ENCODE data around the gene TAF10.

Gene TAF10

DNA sequence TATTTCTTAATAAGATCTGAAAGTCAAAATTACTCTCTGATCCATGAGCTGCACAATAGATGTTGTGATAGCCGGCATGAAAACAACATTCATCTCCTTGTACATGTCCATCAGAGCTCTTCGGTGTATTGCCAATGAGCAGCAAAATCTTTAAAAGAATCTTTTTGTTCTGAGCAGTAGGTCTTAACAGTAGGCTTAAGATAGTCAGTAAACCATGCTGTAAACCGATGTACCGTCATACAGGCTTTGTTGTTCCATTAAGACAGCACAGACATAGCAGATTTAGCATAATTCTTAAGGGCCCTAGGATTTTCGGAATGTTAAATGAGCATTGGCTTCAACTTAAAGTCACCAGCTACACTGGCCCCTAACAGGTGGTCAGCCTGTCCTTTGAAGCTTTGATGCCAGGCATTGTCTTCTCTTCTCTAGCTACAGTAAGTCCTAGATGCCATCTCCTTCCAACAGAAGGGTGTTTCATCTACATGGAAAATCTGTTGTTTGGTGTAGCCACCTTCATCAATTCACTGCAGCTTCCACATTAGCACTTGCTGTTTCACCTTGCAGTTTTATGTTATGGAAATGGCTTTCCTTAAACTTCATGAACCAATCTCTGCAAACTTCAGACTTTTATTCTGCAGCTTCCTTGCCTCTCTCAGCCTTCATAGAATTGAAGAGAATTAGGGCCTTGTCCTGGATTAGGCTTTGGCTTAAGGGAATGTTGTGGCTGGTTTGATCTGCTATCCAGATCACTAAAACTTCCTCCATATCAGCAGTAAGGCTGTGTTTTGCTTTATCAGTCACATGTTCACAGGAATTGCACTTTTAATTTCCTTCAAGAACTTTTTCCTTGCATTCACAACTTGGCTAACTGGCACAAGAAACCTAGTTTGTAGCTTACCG, 37.0 kb downstream of the TAF10 start:
- H3K27me3 ChIP-seq (ENCODE audit: insufficient read depth, poor library complexity, severe bottlenecking): no peaks in the 10 kb centered on the region
- no peak overlapping the region for H3K27ac ChIP-seq (replicated peaks)
- DNase-seq (ENCODE audit: low read depth in 1 of 2, low spot score in 1 of 2): no peak

DNA sequence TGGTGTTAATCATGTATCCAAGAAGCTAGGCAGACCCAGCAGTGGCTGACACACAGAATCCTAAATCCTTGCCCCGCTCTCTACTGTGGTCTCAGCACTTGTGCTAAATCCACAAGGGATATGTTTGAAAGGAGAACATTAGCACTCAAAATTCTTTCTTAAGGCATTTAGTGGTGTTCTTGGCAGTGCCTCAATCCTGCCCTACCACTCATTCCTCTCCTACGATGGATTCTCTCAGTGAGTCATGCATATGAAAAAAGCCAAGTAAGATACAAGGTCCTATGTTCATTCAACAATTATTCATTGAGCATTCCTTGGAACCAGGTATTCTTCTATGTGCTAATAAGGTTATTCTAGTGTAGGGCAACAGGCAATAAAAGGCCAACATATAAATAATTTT, 39.8 kb downstream of the TAF10 start:
- Histone ChIP-seq H3K4me3 (replicated peaks; ENCODE audit: insufficient read depth, low read length) (no peak overlapping the region), H3K27me3 (ENCODE audit: insufficient read depth, poor library complexity, severe bottlenecking) (no peaks in the 10 kb centered on the region), H3K27ac (replicated peaks) (no peak overlapping the region)
- no peak for TF ChIP-seq GABPA (IDR thresholded peaks at IDR 0.05; ENCODE audit: low read depth)
- no peak for TF ChIP-seq POLR2AphosphoS5 (IDR thresholded peaks at IDR 0.05; ENCODE audit: low read depth)
- no peak for TF ChIP-seq SPI1 (IDR thresholded peaks at IDR 0.05; ENCODE audit: borderline replicate concordance, low read depth)
- TF ChIP-seq, protein P1, sequence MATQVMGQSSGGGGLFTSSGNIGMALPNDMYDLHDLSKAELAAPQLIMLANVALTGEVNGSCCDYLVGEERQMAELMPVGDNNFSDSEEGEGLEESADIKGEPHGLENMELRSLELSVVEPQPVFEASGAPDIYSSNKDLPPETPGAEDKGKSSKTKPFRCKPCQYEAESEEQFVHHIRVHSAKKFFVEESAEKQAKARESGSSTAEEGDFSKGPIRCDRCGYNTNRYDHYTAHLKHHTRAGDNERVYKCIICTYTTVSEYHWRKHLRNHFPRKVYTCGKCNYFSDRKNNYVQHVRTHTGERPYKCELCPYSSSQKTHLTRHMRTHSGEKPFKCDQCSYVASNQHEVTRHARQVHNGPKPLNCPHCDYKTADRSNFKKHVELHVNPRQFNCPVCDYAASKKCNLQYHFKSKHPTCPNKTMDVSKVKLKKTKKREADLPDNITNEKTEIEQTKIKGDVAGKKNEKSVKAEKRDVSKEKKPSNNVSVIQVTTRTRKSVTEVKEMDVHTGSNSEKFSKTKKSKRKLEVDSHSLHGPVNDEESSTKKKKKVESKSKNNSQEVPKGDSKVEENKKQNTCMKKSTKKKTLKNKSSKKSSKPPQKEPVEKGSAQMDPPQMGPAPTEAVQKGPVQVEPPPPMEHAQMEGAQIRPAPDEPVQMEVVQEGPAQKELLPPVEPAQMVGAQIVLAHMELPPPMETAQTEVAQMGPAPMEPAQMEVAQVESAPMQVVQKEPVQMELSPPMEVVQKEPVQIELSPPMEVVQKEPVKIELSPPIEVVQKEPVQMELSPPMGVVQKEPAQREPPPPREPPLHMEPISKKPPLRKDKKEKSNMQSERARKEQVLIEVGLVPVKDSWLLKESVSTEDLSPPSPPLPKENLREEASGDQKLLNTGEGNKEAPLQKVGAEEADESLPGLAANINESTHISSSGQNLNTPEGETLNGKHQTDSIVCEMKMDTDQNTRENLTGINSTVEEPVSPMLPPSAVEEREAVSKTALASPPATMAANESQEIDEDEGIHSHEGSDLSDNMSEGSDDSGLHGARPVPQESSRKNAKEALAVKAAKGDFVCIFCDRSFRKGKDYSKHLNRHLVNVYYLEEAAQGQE (IDR thresholded peaks at IDR 0.05; ENCODE audit: insufficient replicate concordance, low read depth): no peak
- no peak for TF ChIP-seq CTCF (IDR thresholded peaks at IDR 0.05; ENCODE audit: insufficient read depth, low read length)
- no peak for DNase-seq (ENCODE audit: low read depth in 1 of 2, low spot score in 1 of 2)

More for the DNA sequence above, 37.0 kb downstream of the TAF10 start:
- TF ChIP-seq POLR2AphosphoS5 (IDR thresholded peaks at IDR 0.05; ENCODE audit: low read depth): no peak
- TF ChIP-seq, protein P1 (IDR thresholded peaks at IDR 0.05; ENCODE audit: insufficient replicate concordance, low read depth): no peak
- TF ChIP-seq GABPA (IDR thresholded peaks at IDR 0.05; ENCODE audit: low read depth): no peak
- TF ChIP-seq CTCF (IDR thresholded peaks at IDR 0.05; ENCODE audit: insufficient read depth, low read length): no peak
- no peak for TF ChIP-seq SPI1 (IDR thresholded peaks at IDR 0.05; ENCODE audit: borderline replicate concordance, low read depth)
- H3K4me3 ChIP-seq (replicated peaks; ENCODE audit: insufficient read depth, low read length): no peak overlapping the region

DNA sequence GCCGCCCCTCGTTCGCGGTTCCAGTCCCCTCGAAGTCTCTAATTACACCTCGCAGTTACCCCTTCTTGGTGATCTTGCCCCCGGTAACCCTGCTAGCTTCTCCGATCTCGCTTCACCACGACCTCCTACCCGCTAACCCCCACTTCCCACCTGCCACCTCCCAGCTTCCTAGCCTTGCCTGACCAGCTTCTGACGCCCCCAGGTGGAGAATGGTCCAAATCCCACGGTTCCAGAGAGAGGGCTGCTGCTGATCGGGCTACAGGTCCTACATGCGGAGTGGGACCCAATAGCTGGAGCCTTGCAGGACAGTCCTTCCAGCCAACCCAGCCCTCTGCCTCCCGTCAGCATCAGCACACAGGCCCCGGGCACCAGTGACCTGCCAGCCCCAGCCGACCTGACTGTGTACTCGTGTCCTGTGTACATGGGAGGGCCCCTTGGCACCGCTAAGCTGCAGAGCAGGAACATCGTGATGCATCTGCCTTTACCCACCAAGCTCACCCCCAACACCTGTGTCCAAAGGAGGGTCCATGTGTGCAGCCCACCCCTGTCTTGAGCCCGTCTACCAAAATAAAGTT, 40.5 kb downstream of the TAF10 start:
- Histone ChIP-seq H3K27me3 (ENCODE audit: insufficient read depth, poor library complexity, severe bottlenecking) (no peaks in the 10 kb centered on the region), H3K27ac (replicated peaks) (no peak overlapping the region), H3K4me3 (replicated peaks; ENCODE audit: insufficient read depth, low read length) (no peak overlapping the region)
- DNase-seq (ENCODE audit: low read depth in 1 of 2, low spot score in 1 of 2): no peak
- TF ChIP-seq POLR2AphosphoS5 (IDR thresholded peaks at IDR 0.05; ENCODE audit: low read depth) (no peak), SPI1 (IDR thresholded peaks at IDR 0.05; ENCODE audit: borderline replicate concordance, low read depth) (no peak), CTCF (IDR thresholded peaks at IDR 0.05; ENCODE audit: insufficient read depth, low read length) (no peak), GABPA (IDR thresholded peaks at IDR 0.05; ENCODE audit: low read depth) (no peak)
- TF ChIP-seq, protein P1 (IDR thresholded peaks at IDR 0.05; ENCODE audit: insufficient replicate concordance, low read depth): no peak
